Cerebellar nuclear complex (tissue), 1 donor: ENCODE data around the gene KCNIP4.

Experiments used
- DNase-seq, 2 experiments: peaks; one replicate each; lab custom pipeline; 2025; lab: John Stamatoyannopoulos, UW

KCNIP4 gene

DNA sequence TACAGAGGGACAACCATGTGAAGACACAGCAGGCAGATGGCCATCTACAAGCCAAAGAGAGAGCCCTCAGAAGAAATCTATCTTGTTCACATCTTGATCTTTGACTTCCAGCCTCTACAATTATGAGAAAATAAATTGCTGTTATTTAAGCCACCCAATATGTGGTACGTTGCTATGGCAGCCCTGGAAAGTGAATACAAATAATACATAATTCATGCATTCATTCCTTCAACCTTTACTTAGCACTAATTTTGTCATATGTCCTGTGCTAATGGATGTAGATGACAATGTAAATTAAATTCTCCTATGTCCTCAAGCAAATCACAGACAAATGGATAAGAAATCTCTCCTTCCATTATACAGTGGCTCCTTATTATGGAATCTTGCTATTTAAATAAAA is 886.7 kb downstream of the KCNIP4 start:
- no peak for DNase-seq

DNA sequence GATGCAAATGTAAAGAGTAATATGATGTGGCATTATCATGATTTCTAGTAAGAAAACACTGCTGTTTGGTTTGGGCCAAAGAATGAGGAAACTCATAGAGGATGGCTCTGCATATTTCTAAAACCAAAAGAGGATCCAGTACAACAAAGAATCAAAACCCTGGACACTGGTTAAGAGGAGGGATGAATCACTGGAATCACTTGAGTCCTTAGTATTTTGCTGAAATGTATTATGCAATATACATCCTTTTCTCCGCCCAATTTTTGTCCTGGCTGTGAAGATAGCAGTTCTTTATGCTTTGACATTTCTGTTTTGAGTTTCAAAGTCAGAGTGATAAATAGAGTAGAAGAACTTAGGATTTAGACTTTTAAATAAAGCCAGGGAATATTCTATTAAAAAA is 902.4 kb downstream of the KCNIP4 start:
- no peak for DNase-seq

DNA sequence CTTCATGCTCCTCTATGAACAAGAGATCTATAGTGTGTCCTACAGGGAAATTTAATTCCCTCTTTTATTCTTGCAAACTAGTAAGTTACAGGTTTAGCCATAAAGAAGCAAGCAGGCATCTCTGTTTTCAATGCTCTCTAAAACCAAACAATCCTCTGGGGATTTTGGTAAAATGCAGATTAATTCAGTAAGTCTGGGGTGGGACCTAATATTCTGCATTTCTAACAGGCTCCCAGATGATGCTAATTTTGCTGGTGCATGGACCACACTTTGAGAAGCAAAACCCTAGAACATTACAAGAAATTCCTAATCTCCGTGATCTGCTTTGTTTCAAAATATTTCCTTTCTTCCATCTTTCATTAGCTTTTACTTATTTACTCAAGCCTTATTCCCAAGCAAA is 903.5 kb downstream of the KCNIP4 start:
- DNase-seq = no peak

DNA sequence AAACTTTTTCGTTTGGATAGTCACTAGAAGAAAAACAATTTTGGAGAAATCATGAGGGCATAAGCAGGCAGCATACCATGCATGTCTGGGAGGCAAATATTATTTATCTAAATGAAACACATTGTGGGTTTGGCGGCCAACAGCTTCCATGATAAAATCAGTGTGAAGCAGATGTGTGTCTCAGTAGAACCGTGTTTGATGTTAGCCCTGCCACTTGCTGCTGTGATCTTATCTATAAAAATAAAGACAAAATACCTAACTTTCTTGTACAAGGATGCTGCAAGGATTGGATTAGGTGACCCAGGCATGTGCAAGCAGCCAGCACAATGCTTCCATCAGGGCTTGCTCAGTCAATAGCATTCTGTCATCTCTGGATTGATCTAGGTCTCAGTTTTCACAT is 906.9 kb downstream of the KCNIP4 start:
- no peak for DNase-seq

DNA sequence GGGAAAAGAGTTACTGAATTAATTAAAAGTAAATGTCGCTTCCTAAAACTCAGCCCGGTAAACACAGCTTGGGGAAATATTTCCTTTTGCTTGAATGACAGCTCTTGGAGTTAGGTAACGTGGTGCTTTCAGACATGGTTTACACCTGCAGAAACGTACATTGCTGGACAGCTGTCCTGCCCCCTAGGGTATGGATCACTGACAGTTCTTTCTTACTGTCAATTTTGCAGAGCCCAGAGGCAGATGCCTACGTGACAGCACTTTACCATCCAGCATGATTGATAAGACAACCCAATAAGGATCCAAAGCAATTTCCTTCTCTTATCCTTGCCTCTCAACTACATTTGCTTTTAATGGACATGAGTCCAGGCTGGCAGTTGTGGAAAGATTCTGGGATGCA is 913.8 kb downstream of the KCNIP4 start:
- DNase-seq = no peak

DNA sequence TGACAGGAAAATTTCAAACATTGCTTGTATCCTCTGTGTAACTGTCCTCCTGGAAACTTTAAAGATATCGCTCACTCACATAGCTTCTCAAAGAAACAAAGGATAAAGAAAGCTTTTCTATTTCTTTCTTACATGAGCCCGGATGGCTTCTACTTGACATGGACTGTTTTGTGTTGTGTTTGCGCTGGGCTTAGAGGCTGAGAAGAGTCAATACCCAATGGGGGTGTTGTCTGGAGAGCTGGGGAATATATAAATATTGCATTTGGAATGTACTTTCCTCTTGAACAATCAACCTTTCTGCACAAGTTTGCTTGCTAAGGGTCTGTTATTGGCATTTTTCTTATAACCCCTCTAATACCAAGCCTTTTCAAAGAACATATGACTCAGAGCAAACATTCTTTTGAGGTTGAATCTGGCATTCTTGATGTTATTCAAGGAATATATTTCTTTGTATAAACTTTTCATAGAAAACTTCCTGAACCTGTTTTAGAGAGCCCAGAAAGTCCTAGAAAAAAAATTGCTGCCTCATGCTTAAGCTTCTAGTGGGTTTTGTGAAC is 916.4 kb downstream of the KCNIP4 start:
- DNase-seq = no peak

DNA sequence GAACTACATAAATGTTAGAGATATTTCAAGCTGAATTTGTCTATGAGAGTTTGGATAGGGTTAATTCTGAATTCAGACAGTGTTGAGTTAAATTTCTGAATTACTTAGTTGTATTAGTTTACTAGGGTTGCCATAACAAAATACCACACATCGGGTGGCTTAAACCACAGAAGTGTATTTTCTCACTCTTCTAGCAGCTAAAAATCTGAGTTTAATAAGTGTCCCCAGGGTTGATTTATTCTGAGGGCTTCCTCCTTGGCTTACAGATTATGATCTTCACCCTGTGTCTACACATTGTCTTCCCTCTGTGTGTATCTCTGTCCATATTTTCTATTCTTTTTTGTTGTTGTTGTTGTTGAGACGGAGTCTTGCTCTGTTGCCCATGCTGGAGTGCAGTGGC is 929.8 kb downstream of the KCNIP4 start:
- DNase-seq = no peak

DNA sequence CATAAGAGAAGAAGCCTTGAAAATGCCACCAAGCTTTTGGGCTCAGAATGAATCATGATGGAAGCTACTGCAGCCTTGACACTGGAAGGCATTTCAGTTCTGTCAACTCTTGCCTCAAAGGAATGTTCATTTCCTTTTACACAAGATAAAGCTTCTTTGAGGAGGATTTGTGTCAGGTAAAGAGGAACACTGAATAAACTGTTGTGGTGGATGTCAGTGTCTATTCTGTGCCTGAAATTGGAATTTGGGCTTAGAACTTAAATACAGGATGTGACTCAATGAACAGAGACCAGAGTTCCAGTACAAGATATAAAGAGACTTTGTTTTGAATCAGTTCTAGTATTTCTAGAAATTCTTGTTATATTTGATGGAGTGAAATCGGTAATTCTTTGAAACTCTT is 935.1 kb downstream of the KCNIP4 start:
- no peak for DNase-seq

DNA sequence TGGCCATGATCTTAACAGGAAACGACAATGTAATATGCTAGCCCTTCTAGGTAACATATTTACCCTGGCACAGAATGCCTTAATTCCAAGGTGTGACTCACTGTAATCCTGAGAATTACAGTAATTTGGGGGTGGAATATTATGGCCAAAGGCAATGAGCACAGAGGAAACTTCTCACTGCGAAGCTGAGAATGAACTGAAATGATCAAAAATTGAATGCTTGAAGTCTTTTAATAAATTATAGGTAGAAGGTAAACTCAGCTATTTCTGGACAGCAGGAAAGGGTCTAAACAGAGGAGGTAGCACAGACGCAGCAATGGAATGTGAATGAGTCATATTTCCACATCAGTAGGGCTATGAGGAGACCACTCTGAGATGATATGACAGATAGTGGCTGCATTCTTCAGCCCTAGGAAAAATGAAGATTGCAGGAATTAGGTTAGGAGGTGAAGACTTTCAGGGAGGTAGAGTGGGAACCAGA is 935.7 kb downstream of the KCNIP4 start:
- no peak for DNase-seq

DNA sequence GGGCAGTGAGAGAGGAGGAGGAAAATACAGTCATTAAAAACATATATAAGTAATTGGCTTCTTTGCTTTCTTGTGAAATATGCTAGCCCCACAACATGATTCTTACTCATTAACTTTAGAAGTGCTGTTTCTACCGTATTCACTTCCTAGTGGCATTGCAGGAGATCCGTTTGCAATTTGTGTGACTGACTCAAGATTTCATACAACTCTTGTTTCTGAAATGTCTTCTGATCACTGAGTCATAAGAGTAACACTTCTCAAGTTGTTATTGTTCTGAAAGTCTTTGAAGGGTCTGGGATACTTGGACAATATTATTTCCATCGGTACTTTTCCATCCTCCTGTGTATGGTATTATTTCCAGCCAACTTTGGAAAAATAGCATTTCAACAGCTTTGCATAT is 937.5 kb downstream of the KCNIP4 start:
- DNase-seq = no peak

DNA sequence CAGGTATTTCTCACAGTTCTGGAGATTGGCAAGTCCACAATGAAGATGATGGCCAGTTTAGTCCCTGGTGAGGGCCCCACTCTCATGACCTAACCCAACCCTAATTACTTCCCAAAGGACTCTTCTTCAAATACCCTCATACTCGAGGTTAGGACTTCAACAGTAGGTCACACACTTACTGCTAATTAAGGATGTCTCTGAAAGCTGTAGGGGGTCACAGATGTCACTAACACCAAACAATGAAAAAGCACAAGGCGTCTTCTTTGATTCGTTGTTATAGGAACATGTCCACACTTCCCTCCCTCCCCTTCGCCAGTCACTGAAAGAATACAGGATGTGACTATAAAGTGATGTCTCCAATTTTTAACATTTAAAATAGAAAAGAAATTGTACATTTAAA is 938.6 kb downstream of the KCNIP4 start:
- no peak for DNase-seq

DNA sequence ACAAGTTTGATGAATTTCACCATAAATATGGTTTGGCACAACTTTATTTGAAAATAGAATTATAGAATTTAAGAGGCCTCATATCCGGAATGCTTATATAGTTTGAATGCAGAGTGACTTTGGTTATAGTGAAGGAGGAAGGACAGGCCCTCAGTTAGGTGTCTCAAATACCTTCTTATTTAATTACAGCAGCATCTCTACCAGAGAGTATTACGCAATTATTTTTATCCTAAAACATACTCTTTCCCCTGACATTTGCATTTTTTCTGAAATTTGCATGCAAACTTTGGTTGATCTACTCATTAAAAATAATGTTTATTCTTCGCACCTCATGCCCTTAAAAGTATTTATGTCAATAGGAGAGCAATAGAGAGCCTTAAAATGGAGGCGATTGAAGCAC is 942.9 kb downstream of the KCNIP4 start:
- DNase-seq = no peak

DNA sequence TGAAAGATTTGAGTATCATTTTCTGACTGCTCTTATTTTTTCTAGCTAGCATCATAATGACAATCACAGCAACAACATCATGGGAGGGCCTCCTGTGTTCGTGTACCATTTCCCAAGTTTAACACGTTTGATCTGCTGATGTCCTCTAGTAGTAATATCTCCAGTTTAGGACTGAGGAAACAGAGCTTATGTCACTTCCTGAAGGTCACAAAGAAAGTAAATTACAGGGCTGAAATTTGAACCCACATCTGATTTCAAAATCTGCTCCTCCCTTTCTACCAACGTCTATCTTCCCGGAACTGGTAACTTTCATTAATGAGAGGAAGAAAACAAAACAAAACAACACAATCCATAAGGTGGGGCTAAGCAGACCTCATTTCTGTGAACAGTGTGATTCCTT is 945.6 kb downstream of the KCNIP4 start:
- no peak for DNase-seq

DNA sequence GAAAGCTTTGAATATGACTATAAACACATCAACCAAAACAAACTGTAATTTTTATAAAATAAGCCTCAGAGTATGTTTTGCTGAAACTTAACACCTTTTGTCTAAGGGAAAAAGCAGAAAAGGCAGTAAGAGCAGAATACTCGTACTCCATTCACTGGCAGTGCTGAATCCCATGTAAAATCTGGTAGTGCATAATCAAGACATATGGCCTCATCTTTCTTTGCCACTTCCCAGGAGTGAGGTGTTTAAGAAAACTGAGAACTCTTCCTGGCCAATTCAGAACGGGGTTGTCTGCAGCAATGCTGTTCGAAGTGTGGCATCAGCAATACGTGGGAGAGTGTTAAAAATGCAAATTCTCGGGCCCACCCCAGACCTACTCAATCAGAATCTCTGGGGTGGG is 946.3 kb downstream of the KCNIP4 start:
- no peak for DNase-seq

DNA sequence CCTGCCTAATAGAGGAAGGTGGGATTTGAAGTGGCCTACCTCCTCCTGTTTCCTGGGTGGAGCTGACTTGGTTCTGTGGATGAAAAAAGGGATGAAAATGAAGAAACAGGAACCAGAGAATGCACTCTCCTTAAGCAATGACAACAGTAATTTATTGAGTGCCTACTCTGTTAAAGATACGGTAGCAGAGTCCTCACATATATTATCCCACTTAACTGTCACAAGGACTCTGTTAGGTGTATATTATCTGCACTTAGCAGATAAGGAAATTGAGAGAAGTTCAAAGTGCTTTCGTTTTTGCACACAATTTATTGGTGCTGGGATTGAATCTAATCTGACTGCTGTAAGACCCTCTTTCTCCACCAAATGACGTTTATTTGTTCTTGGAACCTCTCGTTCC is 947.1 kb downstream of the KCNIP4 start:
- no peak for DNase-seq

DNA sequence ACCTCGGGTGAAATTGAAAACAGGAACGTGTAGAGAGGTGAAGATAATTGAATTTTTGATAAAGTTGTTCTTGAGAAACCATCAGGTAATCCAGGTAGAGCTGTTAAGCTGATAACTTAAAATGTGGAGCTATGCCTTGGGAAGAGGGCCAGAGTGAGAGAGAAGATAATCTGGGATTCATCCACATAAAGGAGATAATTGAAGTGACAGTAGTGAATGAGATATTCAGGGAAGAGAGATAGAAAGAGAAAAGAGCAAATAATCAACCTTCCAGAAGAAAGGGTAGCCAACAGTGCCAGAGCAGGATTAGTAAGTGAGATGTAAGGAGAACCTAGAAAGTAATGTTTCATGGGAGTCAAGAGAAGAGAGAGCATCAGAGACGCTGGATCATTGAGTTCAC is 950.7 kb downstream of the KCNIP4 start:
- DNase-seq = no peak

DNA sequence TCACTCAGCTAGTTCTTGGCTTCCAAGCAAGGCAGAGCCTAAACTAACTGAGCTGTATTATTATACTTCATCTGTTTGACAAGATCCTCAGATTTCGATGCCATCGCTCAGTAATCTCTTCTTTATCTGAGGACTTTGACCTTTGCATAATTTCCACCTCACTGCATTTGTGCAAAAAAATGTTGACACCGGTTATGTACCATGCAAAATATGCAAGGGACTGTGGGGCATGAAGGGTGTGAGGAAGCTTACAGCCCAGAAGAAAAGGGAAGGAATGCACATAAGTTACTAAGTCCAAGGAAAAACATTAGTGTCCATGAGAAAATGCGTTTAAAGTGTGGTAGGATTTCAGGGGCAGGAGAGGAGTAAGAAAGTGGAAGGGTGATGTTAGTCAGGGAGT is 953.0 kb downstream of the KCNIP4 start:
- no peak for DNase-seq

DNA sequence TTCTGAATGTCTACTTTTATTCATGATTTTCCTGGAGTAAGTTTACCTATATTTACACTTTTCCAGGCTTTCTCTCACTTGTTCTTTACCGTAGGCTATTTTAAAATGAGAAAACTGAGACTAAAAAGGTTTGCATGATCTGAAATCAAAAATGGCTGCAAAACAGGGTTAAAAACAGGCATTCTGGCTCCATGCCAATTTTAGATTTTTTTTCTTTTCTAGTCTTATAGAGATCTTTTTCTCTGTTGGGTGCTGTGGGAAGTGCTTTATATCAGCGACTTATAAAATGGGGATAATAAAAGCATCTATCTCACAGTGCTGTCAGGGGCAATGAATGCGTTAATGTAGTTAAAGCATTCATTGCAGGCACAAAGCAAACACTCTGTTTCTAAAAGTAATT is 953.6 kb downstream of the KCNIP4 start:
- DNase-seq = no peak

DNA sequence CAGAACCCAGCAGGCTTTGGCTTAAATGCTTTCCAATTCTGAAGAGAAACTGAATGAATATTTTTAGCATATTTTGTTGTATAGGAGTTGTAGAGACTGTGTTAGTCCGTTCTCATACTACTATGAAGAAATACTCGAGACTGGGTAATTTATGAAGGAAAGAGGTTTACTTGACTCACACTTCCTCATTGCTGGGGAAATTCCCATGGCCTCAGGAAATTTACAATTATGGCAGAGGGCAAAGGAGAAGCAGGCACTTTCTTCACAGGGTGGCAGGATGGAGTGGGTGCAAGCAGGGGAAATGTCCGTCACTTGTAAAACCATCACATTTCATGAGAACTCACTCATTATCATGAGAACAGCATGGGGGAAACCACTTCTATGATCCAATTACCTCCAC is 956.6 kb downstream of the KCNIP4 start:
- DNase-seq = no peak

DNA sequence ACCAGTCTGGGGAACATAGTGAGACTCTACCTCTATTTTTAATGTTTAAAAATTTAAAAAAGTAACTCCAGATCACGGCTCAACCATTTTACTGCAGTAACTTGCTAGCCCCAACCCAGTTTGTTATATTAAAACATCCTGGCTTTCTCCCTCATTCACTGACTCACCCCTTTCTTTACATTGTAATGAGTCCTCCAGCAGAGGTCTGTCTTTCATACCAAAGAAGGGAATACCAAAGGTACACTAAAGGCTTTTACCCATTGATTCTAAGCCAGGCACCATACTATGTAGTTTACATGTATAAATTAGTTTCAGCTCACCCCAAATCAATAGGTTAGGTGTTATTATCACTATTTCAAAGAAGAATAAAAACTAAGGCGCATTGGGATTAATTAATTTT is 961.4 kb downstream of the KCNIP4 start:
- no peak for DNase-seq

DNA sequence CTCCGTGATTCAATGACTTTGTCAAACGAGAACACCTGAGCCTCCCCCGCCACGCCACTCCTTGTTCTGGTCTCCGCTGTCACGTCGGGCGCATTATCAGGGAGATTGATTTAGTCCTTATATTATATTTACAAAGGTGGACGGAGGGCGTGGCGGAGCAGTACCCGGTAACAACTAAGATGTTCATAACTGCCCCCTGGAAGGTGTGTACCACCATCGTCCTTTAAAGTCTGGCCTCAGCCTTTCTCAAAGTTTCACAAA is 964.1 kb downstream of the KCNIP4 start:
- DNase-seq = no peak

DNA sequence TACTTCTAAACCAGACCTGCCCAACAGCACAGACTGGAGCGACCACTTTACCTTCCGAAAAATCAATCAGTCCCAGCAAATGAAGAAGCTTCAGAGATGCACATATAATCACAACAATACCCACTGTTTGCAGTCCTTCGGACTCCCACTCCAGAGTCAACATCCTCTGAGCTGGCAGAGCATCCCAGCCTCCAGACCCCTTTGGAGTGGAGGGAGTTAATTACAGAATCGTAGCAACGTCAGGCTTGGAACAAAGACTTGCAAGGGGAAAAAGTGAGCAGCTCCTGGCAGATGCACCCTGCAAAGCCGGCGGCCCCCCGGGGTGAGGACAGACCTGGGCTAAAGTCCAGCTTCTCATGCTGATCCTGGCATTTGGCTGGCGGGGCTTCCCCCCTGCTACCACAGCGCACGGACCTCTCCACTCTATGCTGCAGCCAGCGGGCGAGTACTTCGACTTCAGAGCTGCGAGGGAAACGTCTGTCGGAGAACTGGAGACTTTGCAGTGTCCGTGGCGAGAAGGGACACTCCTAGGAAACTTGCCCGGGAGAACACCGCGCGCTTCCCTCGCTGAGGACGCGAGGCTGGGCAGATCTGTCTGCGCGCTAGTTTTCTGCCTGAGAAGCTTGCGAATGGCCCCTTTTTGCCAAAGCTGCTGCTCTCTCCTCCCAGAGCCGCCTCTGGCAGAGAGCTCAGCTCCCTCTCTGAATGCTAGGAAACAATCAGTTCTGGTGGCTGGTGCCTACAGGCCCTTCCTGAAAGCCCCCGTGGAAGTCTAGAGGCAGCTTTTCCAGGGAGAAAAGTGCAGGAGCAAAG is 964.6 kb downstream of the KCNIP4 start:
- DNase-seq = peak in 1 of 2 experiments; percentile 16

DNA sequence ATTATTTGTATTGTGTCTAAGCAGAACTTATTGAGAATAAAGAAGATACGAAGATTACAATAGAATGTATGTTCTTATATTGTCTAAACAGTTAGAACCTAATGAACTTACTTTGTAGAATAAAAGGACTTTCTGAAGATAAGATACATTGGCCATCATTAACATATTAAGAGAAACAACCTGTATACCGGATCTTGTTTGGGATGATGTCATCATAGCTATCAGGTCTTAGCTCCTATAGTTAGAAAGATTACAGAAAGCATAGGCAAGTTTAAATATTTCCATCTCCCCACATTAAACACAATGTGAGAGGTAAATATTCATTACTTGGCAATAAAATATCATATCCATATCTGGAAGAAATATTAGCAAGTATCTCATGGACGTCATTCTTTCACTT is 966.0 kb downstream of the KCNIP4 start:
- DNase-seq = no peak

DNA sequence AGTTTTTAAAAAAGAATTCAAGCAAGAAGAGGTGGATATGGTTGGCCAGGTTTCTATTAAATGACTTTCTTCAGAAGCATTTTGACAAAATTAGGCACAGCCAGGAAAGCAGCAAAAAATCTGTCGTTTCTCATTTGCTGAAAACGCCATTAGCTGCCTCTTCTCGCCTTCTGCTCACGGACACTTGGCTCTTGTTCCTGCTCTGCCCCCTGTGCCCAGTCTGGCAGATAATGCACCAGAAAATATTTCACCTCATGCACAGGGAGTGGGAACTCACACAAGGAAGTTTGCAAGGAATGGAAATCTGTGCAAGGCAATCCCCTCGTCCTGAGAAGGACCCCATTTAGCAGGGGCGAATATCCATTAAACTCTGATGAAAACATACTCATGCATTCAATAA is 988.3 kb downstream of the KCNIP4 start:
- peak; percentile 1 to 31 for DNase-seq
